GM18499 (cell line): ENCODE results near the gene LYPD3.
"Not testable (repeated sequence)": the region's sequence is repeated elsewhere in the genome, so short reads cannot be mapped to it uniquely, and the experiment has no call there.

Source experiments
- ATAC-seq: cut with Tn5 transposase; IDR thresholded peaks from one replicate; pipeline ENCODE4 v1.9.1; 2021; ENCODE audit warnings: moderate number of reproducible peaks; ENCODE audit not compliant: insufficient read depth, unreplicated experiment

Gene LYPD3

GRCh38 chr19:43465468-43466120 is at the start of gene LYPD3:
LYPD3 (minus strand) TSS chr19:43465608; CDS start chr19:43465571, 37 bp downstream.
- no peak for ATAC-seq

- ATAC-seq = not testable (repeated sequence)
Observed at GRCh38 chr19:43512399-43512798, 47.0 kb upstream of the LYPD3 start.

- no peak for ATAC-seq
Observed at GRCh38 chr19:43511324-43511723, 45.9 kb upstream of the LYPD3 start.

GRCh38 chr19:43510713-43511112 is 45.3 kb upstream of the LYPD3 start:
- no peak for ATAC-seq

GRCh38 chr19:43507880-43508279 is 42.5 kb upstream of the LYPD3 start:
- ATAC-seq = no peak

- no peak for ATAC-seq
Observed at GRCh38 chr19:43506629-43507028, 41.2 kb upstream of the LYPD3 start.

- no peak for ATAC-seq
Observed at GRCh38 chr19:43505941-43506340, 40.5 kb upstream of the LYPD3 start.

GRCh38 chr19:43505186-43505456 is 39.7 kb upstream of the LYPD3 start:
- no peak for ATAC-seq

- no peak for ATAC-seq
Observed at GRCh38 chr19:43504426-43505185, 39.2 kb upstream of the LYPD3 start, which contains the start of gene PHLDB3. PHLDB3 (minus strand) TSS chr19:43504746; CDS start chr19:43504118, 628 bp downstream.

- peak; percentile 50 for ATAC-seq
Observed at GRCh38 chr19:43503501-43504425, 38.4 kb upstream of the LYPD3 start.

- ATAC-seq = no peak
Observed at GRCh38 chr19:43502419-43502976, 37.1 kb upstream of the LYPD3 start.

GRCh38 chr19:43501661-43502418 is 36.4 kb upstream of the LYPD3 start:
- no peak for ATAC-seq

- no peak for ATAC-seq
Observed at GRCh38 chr19:43499042-43499441, 33.6 kb upstream of the LYPD3 start.

- ATAC-seq = no peak
Observed at GRCh38 chr19:43498233-43498842, 32.9 kb upstream of the LYPD3 start.

- ATAC-seq = no peak
Observed at GRCh38 chr19:43496960-43497359, 31.6 kb upstream of the LYPD3 start.

GRCh38 chr19:43495082-43495481 is 29.7 kb upstream of the LYPD3 start:
- no peak for ATAC-seq

- ATAC-seq = no peak
Observed at GRCh38 chr19:43490759-43491158, 25.4 kb upstream of the LYPD3 start.

GRCh38 chr19:43489979-43490599 is 24.7 kb upstream of the LYPD3 start:
- no peak for ATAC-seq

- no peak for ATAC-seq
Observed at GRCh38 chr19:43489310-43489709, 23.9 kb upstream of the LYPD3 start.
